Activated naive CD4-positive, alpha-beta T cell treated with anti-CD3 and anti-CD28 coated beads, Interleukin-2, amount 10 ng/mL, durations not matched to agents 7 days and 5 days (primary cell): ENCODE measurements around the gene MGAT3.

Source experiments
- CTCF ChIA-PET: fragments of 350-600 bp; sonication (Branson Sonifier 250); formaldehyde crosslinking; loops from one replicate; lab custom pipeline; 2021; ENCODE audit warnings: antibody characterized with exemption; lab: Charles Lee
- DNase-seq: peaks from one replicate; pipeline ENCODE4 v3.0.0-alpha.2; 2020
- H3K27ac Mint-ChIP-seq: one replicate; pipeline ENCODE4 v1.8.0; 2021; ENCODE audit warnings: mild to moderate bottlenecking, moderate library complexity, mixed read lengths
- H3K27me3 Mint-ChIP-seq: one replicate; pipeline ENCODE4 v1.8.0; 2021; ENCODE audit warnings: mild to moderate bottlenecking, mixed read lengths
- H3K36me3 Mint-ChIP-seq: one replicate; pipeline ENCODE4 v1.8.0; 2021; ENCODE audit warnings: mixed read lengths
- H3K4me1 Mint-ChIP-seq: one replicate; pipeline ENCODE4 v1.8.0; 2021; ENCODE audit warnings: mixed read lengths
- H3K4me3 Mint-ChIP-seq: one replicate; pipeline ENCODE4 v1.8.0; 2021; ENCODE audit warnings: mild to moderate bottlenecking, moderate library complexity, mixed read lengths
- H3K9me3 Mint-ChIP-seq: one replicate; pipeline ENCODE4 v1.8.0; 2021; ENCODE audit warnings: mixed read lengths

MGAT3 gene

DNA sequence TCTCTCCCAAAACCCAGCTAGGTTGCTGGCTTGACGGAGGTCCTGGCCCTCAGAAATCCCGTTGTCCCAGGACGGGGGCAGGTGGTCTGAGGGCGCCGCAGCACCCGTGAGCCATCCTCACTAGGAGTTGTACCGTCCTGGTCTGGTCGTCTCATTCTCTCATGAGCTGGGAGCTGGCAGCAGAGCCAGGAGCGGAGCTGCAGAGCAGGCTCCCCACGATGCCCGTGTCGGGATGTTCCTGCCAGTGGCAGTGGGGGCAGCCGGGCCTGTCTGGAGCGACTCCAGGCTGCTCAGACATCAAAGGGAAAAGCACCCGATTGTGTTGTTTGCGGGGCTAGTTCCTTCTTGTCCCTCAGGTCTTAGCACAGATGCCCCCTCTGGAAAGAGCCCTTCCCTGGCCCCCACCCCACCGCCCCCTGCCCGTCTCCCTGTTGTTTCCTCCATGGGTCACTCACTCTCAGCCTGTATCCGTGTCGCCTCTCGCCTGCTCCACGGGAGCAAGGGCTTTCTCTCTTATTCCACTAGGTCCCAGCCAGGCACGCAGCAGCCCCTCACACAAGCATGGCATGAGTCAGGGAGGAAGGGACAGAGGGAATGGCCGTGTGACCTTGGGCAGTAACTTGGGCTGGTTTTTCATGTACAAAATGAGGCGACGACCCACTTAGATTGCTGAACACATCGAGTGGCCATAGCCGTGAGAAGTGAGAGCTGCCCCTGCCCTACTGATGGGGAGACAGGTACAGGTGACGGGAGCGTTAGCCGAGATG lies 23.2 kb upstream of the MGAT3 start:
- no peak for DNase-seq
- CTCF ChIA-PET = no interaction called here
- peaks cover 15% of the 10 kb centered on the region for H3K4me1 Mint-ChIP-seq
- no peaks in the 10 kb centered on the region for H3K9me3 Mint-ChIP-seq
- peaks cover 14% of the 10 kb centered on the region for H3K27me3 Mint-ChIP-seq
- H3K36me3 Mint-ChIP-seq = peaks cover 18% of the 10 kb centered on the region
- no peak overlapping the region for H3K4me3 Mint-ChIP-seq
- peak overlapping the region; percentile 73 for H3K27ac Mint-ChIP-seq

DNA sequence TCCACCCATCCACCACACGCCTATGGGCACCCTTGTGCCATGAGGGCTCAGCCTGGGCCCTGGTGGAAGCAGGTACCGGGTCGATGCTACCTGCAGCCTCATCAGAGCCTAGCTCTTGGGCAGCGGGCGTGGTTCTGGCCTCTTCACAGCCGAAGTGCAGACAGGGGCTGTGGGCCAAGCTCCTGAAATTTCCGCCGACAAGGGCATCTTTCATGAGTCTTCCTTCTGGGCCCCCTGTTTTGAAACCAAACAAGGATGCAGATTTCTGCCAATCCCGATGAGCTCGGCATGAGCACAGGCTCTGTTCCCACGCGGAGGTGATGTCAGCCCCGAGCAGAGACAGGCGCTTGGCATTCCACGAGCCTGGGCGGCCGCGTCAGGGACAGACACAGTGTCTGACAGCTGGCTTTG lies 22.6 kb upstream of the MGAT3 start:
- Mint-ChIP-seq H3K9me3 (no peaks in the 10 kb centered on the region), H3K36me3 (peaks cover 15% of the 10 kb centered on the region), H3K4me1 (peaks cover 21% of the 10 kb centered on the region), H3K4me3 (no peak overlapping the region), H3K27me3 (peaks cover 20% of the 10 kb centered on the region), H3K27ac (no peak overlapping the region)
- CTCF ChIA-PET = no interaction called here
- no peak for DNase-seq

DNA sequence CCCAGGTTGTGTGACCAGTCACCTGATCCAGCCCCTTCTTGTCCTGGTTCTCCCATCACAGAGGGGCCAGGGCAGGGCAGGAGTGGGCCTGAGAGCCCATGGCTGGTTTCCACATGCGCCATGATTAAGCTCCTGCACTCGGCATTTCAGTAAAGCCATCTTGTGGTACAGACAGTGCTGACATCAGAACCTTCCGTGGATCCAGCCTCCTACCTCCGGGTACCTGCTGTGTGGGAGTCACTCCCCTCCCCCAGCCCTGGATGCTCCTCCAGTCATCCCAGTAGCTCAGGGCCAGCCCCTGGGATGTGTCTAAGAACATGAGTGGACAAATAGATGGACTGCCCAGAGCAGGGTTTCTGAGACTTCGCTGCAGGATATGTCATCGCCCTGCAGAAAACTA lies 22.1 kb upstream of the MGAT3 start:
- Mint-ChIP-seq H3K36me3 (peaks cover 13% of the 10 kb centered on the region), H3K4me3 (no peak overlapping the region), H3K4me1 (peaks cover 24% of the 10 kb centered on the region), H3K27me3 (peaks cover 22% of the 10 kb centered on the region), H3K9me3 (no peaks in the 10 kb centered on the region), H3K27ac (no peak overlapping the region)
- DNase-seq = no peak
- CTCF ChIA-PET = interaction anchor here (0.7 to 1.2 kb wide), 2 partner anchors 47 to 94 kb away, joined by 3 to 4 read pairs; no protein-coding TSS in a partner anchor

DNA sequence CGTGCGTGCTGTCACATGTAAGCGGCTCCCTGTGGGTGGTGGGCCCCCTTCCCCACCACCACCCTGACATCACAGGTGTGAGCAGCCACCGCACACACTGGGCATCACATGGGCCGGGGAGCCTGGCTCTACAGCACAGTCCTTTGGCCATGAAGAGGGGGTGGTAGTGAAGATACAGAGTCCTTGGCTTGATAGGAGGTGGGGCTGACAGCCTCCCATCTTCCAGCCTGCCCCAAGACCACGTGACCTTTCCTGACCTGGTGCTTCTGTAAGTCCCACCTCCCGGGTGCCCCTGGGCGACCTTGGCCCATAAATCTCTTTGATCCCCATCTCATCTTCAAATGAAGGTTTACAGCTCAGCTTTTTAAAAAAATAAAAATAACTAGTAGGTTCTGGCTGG lies 21.2 kb upstream of the MGAT3 start:
- Mint-ChIP-seq H3K4me3 (no peak overlapping the region), H3K27ac (no peak overlapping the region), H3K36me3 (peaks cover 11% of the 10 kb centered on the region), H3K27me3 (peaks cover 22% of the 10 kb centered on the region), H3K4me1 (peaks cover 24% of the 10 kb centered on the region), H3K9me3 (no peaks in the 10 kb centered on the region)
- DNase-seq = no peak
- CTCF ChIA-PET = interaction anchor here (0.7 to 2.5 kb wide), 4 partner anchors 12 to 93 kb away, joined by 3 to 10 read pairs (median 6); partner anchors contain the start of gene TAB1

DNA sequence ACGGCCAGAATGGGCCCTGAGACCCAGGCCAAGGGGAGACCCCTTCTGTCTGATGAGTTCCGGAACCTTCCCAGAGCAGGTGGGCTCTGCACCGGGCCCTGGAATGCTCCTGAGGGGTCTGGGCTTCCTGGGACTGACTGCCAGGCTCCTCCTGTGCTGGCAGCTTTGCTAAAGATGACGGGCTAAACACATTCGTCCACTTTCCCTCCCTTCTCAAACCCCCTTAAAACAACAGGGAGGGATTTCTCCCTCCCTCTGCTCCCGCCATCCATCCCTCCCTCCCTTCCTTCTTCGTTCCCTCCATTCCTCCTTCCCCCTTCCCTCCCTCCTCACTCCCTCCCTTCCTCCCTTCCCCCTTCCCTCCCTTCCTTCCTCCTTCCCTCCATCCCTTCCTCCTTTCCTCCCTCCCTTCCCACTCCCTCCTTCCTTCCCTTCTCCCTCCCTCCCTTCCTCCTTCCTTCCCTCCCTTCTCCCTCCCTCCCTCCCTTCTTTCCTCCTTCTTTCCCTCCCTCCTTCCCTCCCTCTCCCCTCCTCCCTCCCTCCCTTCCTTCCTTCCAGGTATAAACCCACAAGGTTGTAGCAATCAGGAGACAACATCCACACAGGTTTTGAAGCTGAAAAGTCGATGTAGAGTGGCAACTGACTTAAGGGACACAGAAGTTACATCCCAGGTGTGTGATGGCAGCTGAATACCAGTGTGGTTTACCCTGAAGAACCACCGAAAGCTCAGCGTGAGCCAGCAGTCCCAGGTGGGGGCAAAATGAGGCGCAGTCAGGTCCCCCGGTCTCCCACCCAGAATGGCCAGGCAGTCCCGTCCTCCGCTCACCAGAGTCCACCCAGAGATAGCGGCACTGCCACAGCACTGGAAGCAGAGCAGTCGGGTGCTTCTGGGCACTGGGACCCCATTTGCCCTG lies 18.8 kb upstream of the MGAT3 start:
- CTCF ChIA-PET = interaction anchor here (0.7 to 2.5 kb wide), 5 partner anchors 9 to 90 kb away, joined by 3 to 10 read pairs (median 3); partner anchors contain the start of gene TAB1
- Mint-ChIP-seq H3K9me3 (no peaks in the 10 kb centered on the region), H3K4me3 (no peak overlapping the region), H3K27me3 (peaks cover 26% of the 10 kb centered on the region), H3K4me1 (peaks cover 26% of the 10 kb centered on the region), H3K27ac (no peak overlapping the region), H3K36me3 (peaks cover 3% of the 10 kb centered on the region)
- DNase-seq = no peak

DNA sequence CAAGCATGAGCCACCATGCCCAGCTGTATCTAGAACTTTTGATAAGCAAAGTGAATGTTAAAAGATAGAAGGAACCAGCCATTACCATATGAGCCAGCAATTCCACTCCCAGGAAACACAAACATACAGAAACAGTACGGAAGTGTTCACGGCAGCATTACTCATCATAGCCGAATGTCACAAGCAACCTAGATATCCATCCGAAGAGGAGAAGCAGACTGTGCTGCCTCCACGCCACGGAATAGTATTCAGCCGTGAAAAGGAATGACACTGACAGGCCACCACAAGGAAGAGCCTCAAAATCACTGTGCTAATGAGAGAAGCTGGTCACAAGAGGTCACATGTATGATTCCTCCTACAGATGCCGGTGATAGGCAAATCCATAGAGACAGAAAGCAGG lies 17.6 kb upstream of the MGAT3 start:
- Mint-ChIP-seq H3K4me1 (peaks cover 29% of the 10 kb centered on the region), H3K9me3 (no peaks in the 10 kb centered on the region), H3K36me3 (no peaks in the 10 kb centered on the region), H3K27me3 (peaks cover 26% of the 10 kb centered on the region), H3K27ac (no peak overlapping the region), H3K4me3 (no peak overlapping the region)
- CTCF ChIA-PET = interaction anchor here (1.0 kb wide), 1 partner anchor 8 kb away, joined by 3 read pairs; no protein-coding TSS in a partner anchor
- no peak for DNase-seq

DNA sequence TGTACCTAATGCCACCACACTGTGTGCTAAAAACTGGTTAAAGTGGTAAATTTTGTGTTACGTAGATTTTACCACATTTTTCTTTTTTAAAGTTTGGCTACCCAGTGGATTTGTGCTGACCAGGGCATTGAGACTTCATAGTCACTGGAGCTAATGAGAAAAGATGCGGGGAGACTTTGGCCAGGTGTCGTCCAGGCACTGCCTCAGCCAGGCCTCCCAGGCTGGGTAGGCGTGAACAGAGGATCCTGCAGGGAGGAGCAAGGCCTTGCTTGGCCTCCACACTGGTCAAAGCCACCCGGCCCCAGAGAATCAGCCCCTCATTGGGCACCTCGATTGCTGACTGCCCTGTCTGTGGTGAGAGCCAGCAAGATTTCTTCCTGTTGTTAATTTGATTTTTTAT lies 13.4 kb upstream of the MGAT3 start:
- H3K36me3 Mint-ChIP-seq = peaks cover 2% of the 10 kb centered on the region
- peaks cover 15% of the 10 kb centered on the region for H3K27me3 Mint-ChIP-seq
- no peaks in the 10 kb centered on the region for H3K9me3 Mint-ChIP-seq
- no peak for DNase-seq
- H3K27ac Mint-ChIP-seq = no peak overlapping the region
- CTCF ChIA-PET = no interaction called here
- no peak overlapping the region for H3K4me3 Mint-ChIP-seq
- peaks cover 49% of the 10 kb centered on the region for H3K4me1 Mint-ChIP-seq

DNA sequence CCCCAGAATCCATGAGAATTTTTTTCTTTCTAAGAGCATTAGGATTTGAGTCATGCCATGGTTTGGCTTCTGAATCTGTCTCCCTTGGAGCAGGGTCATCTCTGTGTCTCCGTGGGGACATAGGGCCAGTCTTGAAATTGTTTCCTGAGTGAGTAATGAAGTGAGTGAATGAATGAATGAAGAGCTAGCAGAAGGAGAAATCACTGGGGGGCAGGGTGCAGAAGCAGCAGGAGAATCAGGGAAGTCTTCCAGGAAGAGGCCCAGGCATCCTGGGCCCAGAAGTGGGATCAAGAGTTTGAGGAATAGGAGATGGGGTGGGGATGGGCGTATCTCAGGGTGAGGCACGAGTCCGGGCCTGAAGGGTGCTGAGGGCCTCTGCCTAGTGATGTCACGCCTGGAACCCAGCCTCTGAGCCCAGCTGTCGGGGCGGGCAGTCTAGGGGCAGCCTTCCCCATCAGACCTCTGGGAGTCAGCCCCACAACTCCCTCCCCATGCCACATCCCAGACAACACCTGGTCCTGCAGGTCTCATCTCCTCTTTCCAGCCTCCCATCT lies 12.5 kb upstream of the MGAT3 start:
- CTCF ChIA-PET = no interaction called here

DNA sequence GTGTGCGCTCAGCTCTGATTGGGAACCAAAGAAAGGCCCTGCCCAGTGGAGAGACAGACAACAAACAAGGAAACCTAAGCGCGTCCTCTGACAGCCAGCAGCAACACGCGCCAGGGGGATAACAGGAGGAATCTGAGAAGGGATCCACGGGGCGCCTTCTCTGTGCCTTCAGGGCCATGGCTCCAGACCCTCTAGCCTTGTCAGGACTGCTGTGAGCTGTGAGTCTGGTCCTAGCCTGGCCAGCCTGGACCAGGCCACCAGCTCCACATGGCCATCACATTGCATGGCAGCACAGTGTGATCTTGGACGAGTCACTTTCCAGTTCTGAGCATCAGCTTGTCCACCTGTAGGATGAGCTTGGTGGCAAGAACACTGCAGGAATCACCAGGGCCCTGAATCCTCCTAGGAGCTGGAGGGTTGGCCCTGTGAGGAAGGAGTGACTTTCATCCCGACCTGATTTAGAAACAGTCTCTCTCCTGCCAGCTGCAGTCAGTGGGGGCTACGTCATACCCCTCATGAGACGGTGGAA lies 11.8 kb upstream of the MGAT3 start:
- peaks cover 54% of the 10 kb centered on the region for H3K4me1 Mint-ChIP-seq
- CTCF ChIA-PET = no interaction called here
- peak overlapping the region; percentile 78 for H3K27ac Mint-ChIP-seq
- peaks cover 9% of the 10 kb centered on the region for H3K36me3 Mint-ChIP-seq
- no peak for DNase-seq
- no peaks in the 10 kb centered on the region for H3K9me3 Mint-ChIP-seq
- no peak overlapping the region for H3K4me3 Mint-ChIP-seq
- H3K27me3 Mint-ChIP-seq = peaks cover 4% of the 10 kb centered on the region

More for the DNA sequence above, 12.5 kb upstream of the MGAT3 start:
- Mint-ChIP-seq H3K9me3 (no peaks in the 10 kb centered on the region), H3K4me3 (no peak overlapping the region), H3K4me1 (peaks cover 49% of the 10 kb centered on the region), H3K27ac (peak overlapping the region; percentile 72), H3K36me3 (peaks cover 2% of the 10 kb centered on the region), H3K27me3 (peaks cover 6% of the 10 kb centered on the region)
- no peak for DNase-seq

DNA sequence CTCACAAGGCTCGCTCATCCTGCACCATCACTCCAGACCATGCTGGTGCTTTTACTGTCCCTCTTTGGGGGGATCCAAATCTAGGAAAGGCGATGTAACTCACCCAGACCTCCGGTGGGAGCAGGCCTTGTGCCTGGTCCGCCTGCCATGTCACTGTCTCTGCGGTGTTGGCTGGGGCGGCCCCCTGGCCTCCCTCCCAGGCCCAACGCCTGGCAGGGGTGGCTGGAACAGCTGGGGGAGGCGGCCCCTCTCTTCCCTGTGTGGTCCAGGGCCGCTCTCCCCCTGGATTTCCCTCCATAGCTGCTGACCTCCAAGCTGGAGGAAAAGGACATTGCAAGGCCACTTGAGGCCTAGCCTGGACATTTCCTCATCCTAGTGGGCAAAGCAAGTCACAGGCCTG lies 11.1 kb upstream of the MGAT3 start:
- Mint-ChIP-seq H3K4me3 (no peak overlapping the region), H3K36me3 (peaks cover 11% of the 10 kb centered on the region), H3K4me1 (peaks cover 60% of the 10 kb centered on the region), H3K27me3 (peaks cover 4% of the 10 kb centered on the region), H3K27ac (no peak overlapping the region), H3K9me3 (no peaks in the 10 kb centered on the region)
- CTCF ChIA-PET = no interaction called here
- no peak for DNase-seq

DNA sequence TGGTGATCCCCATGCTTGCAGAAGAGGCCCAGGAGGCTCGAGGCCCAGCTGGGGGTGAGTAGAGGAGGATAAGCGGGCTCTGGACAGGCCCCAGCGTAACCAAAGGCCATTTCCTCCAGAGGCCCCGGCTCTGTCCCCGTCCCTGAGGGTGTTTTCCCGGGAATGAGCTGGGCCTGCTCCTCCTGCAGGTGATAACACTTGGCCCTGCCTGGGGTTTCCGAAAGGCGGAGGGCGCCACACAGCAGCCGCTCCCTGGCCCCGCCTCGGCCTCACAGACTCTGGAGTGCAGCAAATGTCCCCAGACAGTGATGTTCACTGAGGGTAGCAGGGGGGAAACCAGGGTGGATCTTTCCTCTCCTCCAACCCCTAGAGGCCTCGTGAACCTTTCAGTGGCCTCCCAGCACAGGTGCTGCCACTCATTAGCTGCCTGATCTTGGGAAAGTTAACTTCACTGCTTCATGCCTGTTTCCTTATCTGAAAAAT lies 10.5 kb upstream of the MGAT3 start:
- Mint-ChIP-seq H3K4me1 (peaks cover 66% of the 10 kb centered on the region), H3K9me3 (no peaks in the 10 kb centered on the region), H3K27ac (peak overlapping the region; percentile 98), H3K27me3 (peaks cover 4% of the 10 kb centered on the region), H3K4me3 (no peak overlapping the region), H3K36me3 (peaks cover 15% of the 10 kb centered on the region)
- DNase-seq = peak; percentile 41
- CTCF ChIA-PET = interaction anchor here (0.9 to 2.5 kb wide), 3 partner anchors 10 to 47 kb away, joined by 3 to 10 read pairs (median 3); no protein-coding TSS in a partner anchor

DNA sequence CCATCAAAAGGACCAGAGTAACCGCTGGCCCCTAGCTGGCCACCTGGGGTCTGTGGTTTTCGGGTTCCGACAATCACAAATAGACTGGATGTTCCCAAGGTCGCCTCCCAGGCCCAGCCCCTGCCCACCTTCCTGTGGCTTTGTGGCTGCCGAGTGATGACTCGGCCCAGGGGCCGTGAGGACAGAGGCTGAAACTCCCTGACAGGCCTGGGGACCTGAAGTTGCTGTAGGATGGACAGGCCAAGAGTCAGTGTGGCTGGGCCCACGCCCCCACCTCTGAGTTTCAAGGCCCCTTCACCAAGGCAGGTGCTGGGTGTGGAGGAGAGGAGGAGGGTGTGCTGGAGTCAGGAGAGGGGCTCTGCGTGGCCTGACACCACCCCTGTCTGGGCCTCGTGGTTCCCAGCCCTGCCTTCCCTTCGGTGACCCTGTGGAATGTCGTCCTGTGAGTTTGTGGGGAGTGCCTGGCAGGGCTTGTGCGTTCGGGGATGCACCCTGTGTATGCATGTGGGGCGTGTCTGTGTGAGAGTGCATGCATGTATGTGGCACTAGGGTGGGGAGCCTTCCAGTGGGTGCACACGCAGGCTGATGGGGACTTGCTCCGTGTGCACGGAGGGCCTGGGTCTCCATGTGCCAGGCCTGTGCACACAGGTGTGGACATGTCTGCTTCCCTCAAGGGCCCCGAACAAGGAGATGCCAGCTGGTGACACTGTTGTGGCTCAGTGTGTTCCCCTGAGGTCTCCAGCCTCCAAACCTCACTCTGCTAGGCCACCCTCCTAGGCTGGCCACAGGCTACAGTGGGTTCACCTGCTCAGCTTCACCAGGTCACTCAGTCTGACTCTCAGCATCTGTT lies 8.4 kb upstream of the MGAT3 start:
- CTCF ChIA-PET = interaction anchor here (2.5 kb wide), 1 partner anchor 12 kb away, joined by 10 read pairs; no protein-coding TSS in a partner anchor
- Mint-ChIP-seq H3K27me3 (peaks cover 10% of the 10 kb centered on the region), H3K4me3 (peak overlapping the region; percentile 88), H3K9me3 (no peaks in the 10 kb centered on the region), H3K36me3 (peaks cover 21% of the 10 kb centered on the region), H3K27ac (peak overlapping the region; percentile 87), H3K4me1 (peaks cover 74% of the 10 kb centered on the region)
- DNase-seq = no peak

DNA sequence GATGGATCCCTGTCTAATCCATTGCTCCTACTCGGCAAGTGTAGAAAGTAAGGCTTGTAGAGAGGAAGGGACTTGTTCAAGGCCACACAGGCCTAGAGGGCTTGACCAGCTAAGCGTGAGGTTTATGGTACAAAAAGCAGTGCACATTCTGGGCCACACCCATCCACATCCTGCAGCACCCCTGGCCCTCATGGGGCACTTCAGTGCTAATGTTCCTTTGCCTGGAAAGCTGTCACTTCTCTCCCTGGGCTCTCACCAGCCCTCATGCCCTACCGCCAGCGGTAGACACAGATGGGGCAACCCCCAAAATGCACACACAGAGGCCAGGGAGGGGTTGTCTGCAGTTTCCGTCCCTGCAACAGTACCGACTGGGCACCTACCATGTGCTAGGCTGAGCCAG lies 7.1 kb upstream of the MGAT3 start:
- Mint-ChIP-seq H3K9me3 (no peaks in the 10 kb centered on the region), H3K4me3 (peak overlapping the region; percentile 88), H3K27ac (peak overlapping the region; percentile 84), H3K36me3 (peaks cover 27% of the 10 kb centered on the region), H3K4me1 (peaks cover 74% of the 10 kb centered on the region), H3K27me3 (peaks cover 23% of the 10 kb centered on the region)
- CTCF ChIA-PET = no interaction called here
- no peak for DNase-seq
